Ovary (tissue), 3 donors: ENCODE results near the gene PRKCE.

Experiments used
- CTCF ChIP-seq, 3 donors: fragments of 450-650 bp in 2 of 3; fragments of 200-600 bp in 1 of 3; IDR thresholded peaks; one replicate each; pipeline versions ENCODE4 v1.5.1 to v1.8.0; 2016 to 2022; ENCODE audit warnings: antibody characterized with exemption in 3 of 3, mild to moderate bottlenecking in 1 of 3
- POLR2A ChIP-seq: fragments of 450-650 bp; IDR thresholded peaks from one replicate; pipeline ENCODE4 v1.6.1; 2017; ENCODE audit warnings: antibody characterized with exemption, mild to moderate bottlenecking, moderate library complexity
- donor health status: DM: no; HTN: no; CAD: no.

DNA sequence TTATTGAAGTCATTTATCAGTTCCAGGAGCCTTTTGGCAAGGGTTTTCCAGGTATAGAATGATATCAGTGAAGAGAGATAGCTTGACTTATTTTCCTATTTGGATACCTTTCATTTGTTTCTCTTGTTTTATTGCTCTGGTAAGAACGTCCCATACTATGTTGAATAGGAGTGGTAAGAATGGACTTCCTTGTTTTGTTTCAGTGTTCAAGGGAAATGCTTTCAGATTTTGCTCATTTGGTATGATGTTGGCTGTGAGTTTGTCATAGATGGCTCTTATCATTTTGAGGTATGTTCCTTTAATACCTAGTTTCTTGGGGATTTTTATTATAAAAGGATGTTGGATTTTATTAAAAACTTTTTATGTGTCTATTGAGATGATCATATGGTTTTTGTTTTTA is 558.6 kb downstream of the PRKCE start:
- no peak for TF ChIP-seq CTCF (IDR thresholded peaks at IDR 0.05)
- no peak for TF ChIP-seq POLR2A
